Prostate gland (tissue), 2 donors: ENCODE measurements around the gene ASF1A. TPM values are rescaled to one million over a fixed set of nuclear protein-coding genes. Genes with fewer than 3 reads are reported as not detected.

Experiments
- DNase-seq: peaks from one replicate; pipeline ENCODE4 v3.0.0-alpha.2; 2019; ENCODE audit warnings: low spot score
- H3K27ac ChIP-seq, 2 donors: fragments of 200-600 bp; sonication (generic); 2 replicates each; pipeline ENCODE4 v1.5.1; 2017 to 2019
- H3K27me3 ChIP-seq: fragments of 200-600 bp; sonication (generic); replicated peaks from 2 replicates; pipeline ENCODE4 v1.5.1; 2019; ENCODE audit not compliant: insufficient read depth
- H3K36me3 ChIP-seq, 2 donors: fragments of 200-600 bp; sonication (generic); 1 replicate in 1 of 2; 2 replicates in 1 of 2; pipeline versions ENCODE4 v1.5.1 to v1.8.1; 2017 to 2019
- H3K4me1 ChIP-seq: fragments of 200-600 bp; sonication (generic); replicated peaks from 2 replicates; pipeline ENCODE4 v1.5.1; 2019
- H3K4me3 ChIP-seq, 2 donors: fragments of 200-600 bp; sonication (generic); 2 replicates each; pipeline ENCODE4 v1.5.1; 2017 to 2019
- H3K9me3 ChIP-seq: fragments of 200-600 bp; sonication (generic); 2 replicates; pipeline ENCODE4 v1.5.1; 2017
- POLR2A ChIP-seq: fragments of 450-650 bp; IDR thresholded peaks from one replicate; pipeline ENCODE4 v1.6.1; 2016; ENCODE audit warnings: antibody characterized with exemption, mild to moderate bottlenecking
- POLR2AphosphoS5 ChIP-seq: sonication (generic); formaldehyde crosslinking; IDR thresholded peaks from one replicate; pipeline ENCODE4 v1.6.1; 2017; ENCODE audit warnings: antibody characterized with exemption
- WGBS: methylation state at CpG from one replicate; pipeline ENCODE4 v1.1.5; 2018; 5-methylcytosine and 5-hydroxymethylcytosine counted together
- intact Hi-C: fragments of 100-400 bp; cut with DNase I; formaldehyde crosslinking; loops from one replicate; pipeline ENCODE4 v1.14.2; 2022
- total RNA-seq, 2 donors: library from RNA; depleted of rRNA; stranded (reverse); fragments of >200 nt; gene quantifications; one replicate each; pipeline ENCODE4 v1.1.0, GENCODE V29; 2016
- TF ChIP-seq, protein P1 (sequence below), 4 experiments: fragments of 200-600 bp in 2 of 4; fragments of 450-650 bp in 2 of 4; sonication (generic) in 2 of 4; IDR thresholded peaks; 1 replicate in 3 of 4; 2 replicates in 1 of 4; pipeline ENCODE4 v1.5.1; 2016 to 2019; ENCODE audit warnings: antibody characterized with exemption in 4 of 4, mild to moderate bottlenecking in 2 of 4, moderate library complexity in 2 of 4

Gene ASF1A
- total RNA-seq, 2 donors from 2014 or later = 12.5 to 15.6 TPM

GRCh38 chr6:118914598-118914997, 20.6 kb downstream of the ASF1A start:
- no peaks in the 10 kb centered on the region for H3K36me3 ChIP-seq
- intact Hi-C loops = no loop called here

GRCh38 chr6:118917546-118918328, 23.8 kb downstream of the ASF1A start:
- no peaks in the 10 kb centered on the region for H3K4me1 ChIP-seq
- H3K9me3 ChIP-seq = no peaks in the 10 kb centered on the region
- intact Hi-C loops = no loop called here
- no peaks in the 10 kb centered on the region for H3K27me3 ChIP-seq
- DNase-seq = no peak
- no peak overlapping the region for H3K4me3 ChIP-seq
- TF ChIP-seq, protein P1, sequence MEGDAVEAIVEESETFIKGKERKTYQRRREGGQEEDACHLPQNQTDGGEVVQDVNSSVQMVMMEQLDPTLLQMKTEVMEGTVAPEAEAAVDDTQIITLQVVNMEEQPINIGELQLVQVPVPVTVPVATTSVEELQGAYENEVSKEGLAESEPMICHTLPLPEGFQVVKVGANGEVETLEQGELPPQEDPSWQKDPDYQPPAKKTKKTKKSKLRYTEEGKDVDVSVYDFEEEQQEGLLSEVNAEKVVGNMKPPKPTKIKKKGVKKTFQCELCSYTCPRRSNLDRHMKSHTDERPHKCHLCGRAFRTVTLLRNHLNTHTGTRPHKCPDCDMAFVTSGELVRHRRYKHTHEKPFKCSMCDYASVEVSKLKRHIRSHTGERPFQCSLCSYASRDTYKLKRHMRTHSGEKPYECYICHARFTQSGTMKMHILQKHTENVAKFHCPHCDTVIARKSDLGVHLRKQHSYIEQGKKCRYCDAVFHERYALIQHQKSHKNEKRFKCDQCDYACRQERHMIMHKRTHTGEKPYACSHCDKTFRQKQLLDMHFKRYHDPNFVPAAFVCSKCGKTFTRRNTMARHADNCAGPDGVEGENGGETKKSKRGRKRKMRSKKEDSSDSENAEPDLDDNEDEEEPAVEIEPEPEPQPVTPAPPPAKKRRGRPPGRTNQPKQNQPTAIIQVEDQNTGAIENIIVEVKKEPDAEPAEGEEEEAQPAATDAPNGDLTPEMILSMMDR (IDR thresholded peaks at IDR 0.05) = no peak
- no peak for TF ChIP-seq POLR2A
- no peak for TF ChIP-seq POLR2AphosphoS5
- 90% methylated on average over 5 of the region's 5 CpGs for WGBS
- no peak overlapping the region for H3K27ac ChIP-seq
- H3K36me3 ChIP-seq = no peaks in the 10 kb centered on the region

More at GRCh38 chr6:118914598-118914997, 20.6 kb downstream of the ASF1A start:
- H3K4me1 ChIP-seq = no peaks in the 10 kb centered on the region
- no peaks in the 10 kb centered on the region for H3K9me3 ChIP-seq
- TF ChIP-seq POLR2A (no peak), POLR2AphosphoS5 (no peak)
- TF ChIP-seq, protein P1 (IDR thresholded peaks at IDR 0.05) = no peak
- H3K27me3 ChIP-seq = no peaks in the 10 kb centered on the region
- DNase-seq = no peak
- no peak overlapping the region for H3K27ac ChIP-seq
- H3K4me3 ChIP-seq = no peak overlapping the region

DNA sequence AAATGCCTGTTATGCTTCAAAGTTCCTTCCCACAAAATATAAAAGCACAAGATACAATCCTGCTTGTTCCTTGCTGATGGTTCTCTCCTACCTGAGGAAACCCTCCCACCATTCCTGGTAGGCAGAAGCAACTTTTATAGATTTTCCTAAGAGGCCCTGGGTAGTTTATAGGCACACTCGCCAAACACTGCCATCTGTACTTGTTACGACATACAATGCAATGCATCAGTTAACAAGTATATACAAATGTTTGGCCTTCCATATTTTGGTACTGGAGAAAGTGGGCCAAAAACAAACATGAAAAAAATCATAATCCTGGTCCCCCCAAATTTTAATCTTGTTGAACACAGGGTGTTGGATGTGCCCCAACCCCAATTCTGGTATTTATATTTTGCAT, 24.4 kb downstream of the ASF1A start:
- intact Hi-C loops = no loop called here
- Histone ChIP-seq H3K4me1 (no peaks in the 10 kb centered on the region), H3K27me3 (no peaks in the 10 kb centered on the region), H3K27ac (no peak overlapping the region), H3K36me3 (no peaks in the 10 kb centered on the region), H3K4me3 (no peak overlapping the region), H3K9me3 (no peaks in the 10 kb centered on the region)
- TF ChIP-seq POLR2AphosphoS5 = no peak
- TF ChIP-seq, protein P1 (IDR thresholded peaks at IDR 0.05) = no peak
- TF ChIP-seq POLR2A = no peak
- DNase-seq = no peak
- 54% methylated on average over 2 of the region's 2 CpGs for WGBS

DNA sequence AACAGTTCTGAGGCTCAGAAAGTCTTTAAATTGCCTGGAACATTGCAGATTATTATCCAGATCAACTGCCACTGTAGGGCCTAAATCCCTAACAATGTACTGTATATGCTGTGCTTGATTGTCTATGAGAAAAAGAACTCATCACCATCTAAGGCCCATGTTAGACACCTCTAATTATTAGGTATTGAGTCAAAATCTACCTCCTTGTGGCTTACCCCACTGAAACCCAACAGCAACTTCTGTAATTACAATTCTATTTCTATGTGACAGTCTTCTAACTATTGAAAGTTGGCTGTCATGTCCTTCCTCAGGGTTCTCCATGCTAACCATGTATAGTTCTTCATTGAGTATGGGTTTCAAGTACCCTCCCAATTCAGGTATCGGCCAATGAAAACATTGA, 27.1 kb downstream of the ASF1A start:
- DNase-seq = no peak
- no peaks in the 10 kb centered on the region for H3K36me3 ChIP-seq
- H3K4me3 ChIP-seq = no peak overlapping the region
- intact Hi-C loops = no loop called here
- H3K27me3 ChIP-seq = no peaks in the 10 kb centered on the region
- 100% methylated on average over 1 of the region's 1 CpG for WGBS
- H3K9me3 ChIP-seq = no peaks in the 10 kb centered on the region
- TF ChIP-seq POLR2A (no peak), POLR2AphosphoS5 (no peak)
- TF ChIP-seq, protein P1 (IDR thresholded peaks at IDR 0.05) = no peak
- no peak overlapping the region for H3K27ac ChIP-seq
- H3K4me1 ChIP-seq = no peaks in the 10 kb centered on the region

DNA sequence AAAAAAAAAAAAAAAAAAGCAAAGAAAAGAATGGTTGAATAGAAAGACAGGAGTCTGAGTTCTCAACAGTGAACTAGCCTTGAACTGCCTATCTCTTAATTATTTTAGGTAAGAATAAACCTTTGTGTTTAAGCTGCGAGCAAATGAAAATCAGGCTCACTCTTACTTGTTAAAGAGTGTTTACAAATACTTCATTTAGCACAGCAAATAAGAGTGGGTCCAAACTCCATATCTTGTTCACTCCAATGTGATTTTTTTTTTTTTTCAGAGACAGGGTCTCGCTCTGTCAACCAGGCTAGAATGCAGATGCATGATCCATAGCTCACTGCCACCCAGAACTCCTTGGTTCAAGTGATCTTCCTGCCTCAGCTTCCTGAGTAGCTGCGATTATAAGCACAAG, 29.1 kb downstream of the ASF1A start:
- Histone ChIP-seq H3K4me1 (no peaks in the 10 kb centered on the region), H3K4me3 (no peak overlapping the region), H3K27me3 (no peaks in the 10 kb centered on the region), H3K36me3 (no peaks in the 10 kb centered on the region), H3K9me3 (no peaks in the 10 kb centered on the region), H3K27ac (no peak overlapping the region)
- intact Hi-C loops = no loop called here
- DNase-seq = no peak
- WGBS = 93% methylated on average over 3 of the region's 3 CpGs
- TF ChIP-seq, protein P1 (IDR thresholded peaks at IDR 0.05) = no peak
- TF ChIP-seq POLR2A = no peak
- no peak for TF ChIP-seq POLR2AphosphoS5
